Measurements from ENCODE around the gene NCAPD2.

NCAPD2 gene

GRCh38 chr12:6533923-6534694 is 40.2 kb downstream of the NCAPD2 start, which contains the start of gene GAPDH (continued):
- TF ChIP-seq ZNF626 (tag by site-specific recombination; IDR thresholded peaks at IDR 0.05) (no peak), BCL11A (tag by site-specific recombination; IDR thresholded peaks at IDR 0.05; ENCODE audit: low read depth) (0 out of 2 replicates have a peak, but pooled peaks have one; percentile 6), ZNF354C (tag by site-specific recombination; IDR thresholded peaks at IDR 0.05; ENCODE audit: borderline replicate concordance, low read depth) (no peak), ZNF623 (tag by site-specific recombination; IDR thresholded peaks at IDR 0.05) (no peak), SP3 (tag by site-specific recombination; IDR thresholded peaks at IDR 0.05) (peak; percentile 62; the same call in 1 of the 2 replicates), ZNF184 (tag by site-specific recombination; IDR thresholded peaks at IDR 0.05) (peak; percentile 48; the same call in 1 of the 2 replicates), ZNF426 (tag by site-specific recombination; IDR thresholded peaks at IDR 0.05) (no peak), EGR2 (tag by site-specific recombination; IDR thresholded peaks at IDR 0.05; ENCODE audit: low read depth) (peak; percentile 89), MYNN (tag by site-specific recombination; IDR thresholded peaks at IDR 0.05; ENCODE audit: borderline replicate concordance) (no peak), ZNF362 (tag by site-specific recombination; IDR thresholded peaks at IDR 0.05) (peak; percentile 99), ZBTB20 (tag by site-specific recombination; IDR thresholded peaks at IDR 0.05) (peak; percentile 24; the same call in 1 of the 2 replicates), ZNF792 (tag by site-specific recombination; IDR thresholded peaks at IDR 0.05) (no peak), ZNF610 (tag by site-specific recombination; IDR thresholded peaks at IDR 0.05; ENCODE audit: borderline replicate concordance) (peak; percentile 60; the same call in 1 of the 2 replicates), ZNF140 (tag by site-specific recombination; IDR thresholded peaks at IDR 0.05) (no peak), OSR2 (tag by site-specific recombination; IDR thresholded peaks at IDR 0.05) (peak; percentile 7; the same call in 1 of the 2 replicates), ZNF560 (tag by site-specific recombination; IDR thresholded peaks at IDR 0.05; ENCODE audit: borderline replicate concordance) (no peak), ZXDB (tag by site-specific recombination; IDR thresholded peaks at IDR 0.05) (peak; percentile 83)
- TF ChIP-seq, protein P1, sequence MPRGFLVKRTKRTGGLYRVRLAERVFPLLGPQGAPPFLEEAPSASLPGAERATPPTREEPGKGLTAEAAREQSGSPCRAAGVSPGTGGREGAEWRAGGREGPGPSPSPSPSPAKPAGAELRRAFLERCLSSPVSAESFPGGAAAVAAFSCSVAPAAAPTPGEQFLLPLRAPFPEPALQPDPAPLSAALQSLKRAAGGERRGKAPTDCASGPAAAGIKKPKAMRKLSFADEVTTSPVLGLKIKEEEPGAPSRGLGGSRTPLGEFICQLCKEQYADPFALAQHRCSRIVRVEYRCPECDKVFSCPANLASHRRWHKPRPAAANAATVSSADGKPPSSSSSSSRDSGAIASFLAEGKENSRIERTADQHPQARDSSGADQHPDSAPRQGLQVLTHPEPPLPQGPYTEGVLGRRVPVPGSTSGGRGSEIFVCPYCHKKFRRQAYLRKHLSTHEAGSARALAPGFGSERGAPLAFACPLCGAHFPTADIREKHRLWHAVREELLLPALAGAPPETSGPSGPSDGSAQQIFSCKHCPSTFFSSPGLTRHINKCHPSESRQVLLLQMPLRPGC (tag by site-specific recombination; IDR thresholded peaks at IDR 0.05): 0 out of 2 replicates have a peak, but pooled peaks have one; percentile 4
- TF ChIP-seq, protein P2, sequence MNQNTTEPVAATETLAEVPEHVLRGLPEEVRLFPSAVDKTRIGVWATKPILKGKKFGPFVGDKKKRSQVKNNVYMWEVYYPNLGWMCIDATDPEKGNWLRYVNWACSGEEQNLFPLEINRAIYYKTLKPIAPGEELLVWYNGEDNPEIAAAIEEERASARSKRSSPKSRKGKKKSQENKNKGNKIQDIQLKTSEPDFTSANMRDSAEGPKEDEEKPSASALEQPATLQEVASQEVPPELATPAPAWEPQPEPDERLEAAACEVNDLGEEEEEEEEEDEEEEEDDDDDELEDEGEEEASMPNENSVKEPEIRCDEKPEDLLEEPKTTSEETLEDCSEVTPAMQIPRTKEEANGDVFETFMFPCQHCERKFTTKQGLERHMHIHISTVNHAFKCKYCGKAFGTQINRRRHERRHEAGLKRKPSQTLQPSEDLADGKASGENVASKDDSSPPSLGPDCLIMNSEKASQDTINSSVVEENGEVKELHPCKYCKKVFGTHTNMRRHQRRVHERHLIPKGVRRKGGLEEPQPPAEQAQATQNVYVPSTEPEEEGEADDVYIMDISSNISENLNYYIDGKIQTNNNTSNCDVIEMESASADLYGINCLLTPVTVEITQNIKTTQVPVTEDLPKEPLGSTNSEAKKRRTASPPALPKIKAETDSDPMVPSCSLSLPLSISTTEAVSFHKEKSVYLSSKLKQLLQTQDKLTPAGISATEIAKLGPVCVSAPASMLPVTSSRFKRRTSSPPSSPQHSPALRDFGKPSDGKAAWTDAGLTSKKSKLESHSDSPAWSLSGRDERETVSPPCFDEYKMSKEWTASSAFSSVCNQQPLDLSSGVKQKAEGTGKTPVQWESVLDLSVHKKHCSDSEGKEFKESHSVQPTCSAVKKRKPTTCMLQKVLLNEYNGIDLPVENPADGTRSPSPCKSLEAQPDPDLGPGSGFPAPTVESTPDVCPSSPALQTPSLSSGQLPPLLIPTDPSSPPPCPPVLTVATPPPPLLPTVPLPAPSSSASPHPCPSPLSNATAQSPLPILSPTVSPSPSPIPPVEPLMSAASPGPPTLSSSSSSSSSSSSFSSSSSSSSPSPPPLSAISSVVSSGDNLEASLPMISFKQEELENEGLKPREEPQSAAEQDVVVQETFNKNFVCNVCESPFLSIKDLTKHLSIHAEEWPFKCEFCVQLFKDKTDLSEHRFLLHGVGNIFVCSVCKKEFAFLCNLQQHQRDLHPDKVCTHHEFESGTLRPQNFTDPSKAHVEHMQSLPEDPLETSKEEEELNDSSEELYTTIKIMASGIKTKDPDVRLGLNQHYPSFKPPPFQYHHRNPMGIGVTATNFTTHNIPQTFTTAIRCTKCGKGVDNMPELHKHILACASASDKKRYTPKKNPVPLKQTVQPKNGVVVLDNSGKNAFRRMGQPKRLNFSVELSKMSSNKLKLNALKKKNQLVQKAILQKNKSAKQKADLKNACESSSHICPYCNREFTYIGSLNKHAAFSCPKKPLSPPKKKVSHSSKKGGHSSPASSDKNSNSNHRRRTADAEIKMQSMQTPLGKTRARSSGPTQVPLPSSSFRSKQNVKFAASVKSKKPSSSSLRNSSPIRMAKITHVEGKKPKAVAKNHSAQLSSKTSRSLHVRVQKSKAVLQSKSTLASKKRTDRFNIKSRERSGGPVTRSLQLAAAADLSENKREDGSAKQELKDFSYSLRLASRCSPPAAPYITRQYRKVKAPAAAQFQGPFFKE (tag by site-specific recombination; IDR thresholded peaks at IDR 0.05; ENCODE audit: borderline replicate concordance): no peak
- TF ChIP-seq, protein P3, sequence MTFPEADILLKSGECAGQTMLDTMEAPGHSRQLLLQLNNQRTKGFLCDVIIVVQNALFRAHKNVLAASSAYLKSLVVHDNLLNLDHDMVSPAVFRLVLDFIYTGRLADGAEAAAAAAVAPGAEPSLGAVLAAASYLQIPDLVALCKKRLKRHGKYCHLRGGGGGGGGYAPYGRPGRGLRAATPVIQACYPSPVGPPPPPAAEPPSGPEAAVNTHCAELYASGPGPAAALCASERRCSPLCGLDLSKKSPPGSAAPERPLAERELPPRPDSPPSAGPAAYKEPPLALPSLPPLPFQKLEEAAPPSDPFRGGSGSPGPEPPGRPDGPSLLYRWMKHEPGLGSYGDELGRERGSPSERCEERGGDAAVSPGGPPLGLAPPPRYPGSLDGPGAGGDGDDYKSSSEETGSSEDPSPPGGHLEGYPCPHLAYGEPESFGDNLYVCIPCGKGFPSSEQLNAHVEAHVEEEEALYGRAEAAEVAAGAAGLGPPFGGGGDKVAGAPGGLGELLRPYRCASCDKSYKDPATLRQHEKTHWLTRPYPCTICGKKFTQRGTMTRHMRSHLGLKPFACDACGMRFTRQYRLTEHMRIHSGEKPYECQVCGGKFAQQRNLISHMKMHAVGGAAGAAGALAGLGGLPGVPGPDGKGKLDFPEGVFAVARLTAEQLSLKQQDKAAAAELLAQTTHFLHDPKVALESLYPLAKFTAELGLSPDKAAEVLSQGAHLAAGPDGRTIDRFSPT (tag by site-specific recombination; IDR thresholded peaks at IDR 0.05): peak; percentile 86; the same call in 1 of the 2 replicates
- TF ChIP-seq, protein P4, sequence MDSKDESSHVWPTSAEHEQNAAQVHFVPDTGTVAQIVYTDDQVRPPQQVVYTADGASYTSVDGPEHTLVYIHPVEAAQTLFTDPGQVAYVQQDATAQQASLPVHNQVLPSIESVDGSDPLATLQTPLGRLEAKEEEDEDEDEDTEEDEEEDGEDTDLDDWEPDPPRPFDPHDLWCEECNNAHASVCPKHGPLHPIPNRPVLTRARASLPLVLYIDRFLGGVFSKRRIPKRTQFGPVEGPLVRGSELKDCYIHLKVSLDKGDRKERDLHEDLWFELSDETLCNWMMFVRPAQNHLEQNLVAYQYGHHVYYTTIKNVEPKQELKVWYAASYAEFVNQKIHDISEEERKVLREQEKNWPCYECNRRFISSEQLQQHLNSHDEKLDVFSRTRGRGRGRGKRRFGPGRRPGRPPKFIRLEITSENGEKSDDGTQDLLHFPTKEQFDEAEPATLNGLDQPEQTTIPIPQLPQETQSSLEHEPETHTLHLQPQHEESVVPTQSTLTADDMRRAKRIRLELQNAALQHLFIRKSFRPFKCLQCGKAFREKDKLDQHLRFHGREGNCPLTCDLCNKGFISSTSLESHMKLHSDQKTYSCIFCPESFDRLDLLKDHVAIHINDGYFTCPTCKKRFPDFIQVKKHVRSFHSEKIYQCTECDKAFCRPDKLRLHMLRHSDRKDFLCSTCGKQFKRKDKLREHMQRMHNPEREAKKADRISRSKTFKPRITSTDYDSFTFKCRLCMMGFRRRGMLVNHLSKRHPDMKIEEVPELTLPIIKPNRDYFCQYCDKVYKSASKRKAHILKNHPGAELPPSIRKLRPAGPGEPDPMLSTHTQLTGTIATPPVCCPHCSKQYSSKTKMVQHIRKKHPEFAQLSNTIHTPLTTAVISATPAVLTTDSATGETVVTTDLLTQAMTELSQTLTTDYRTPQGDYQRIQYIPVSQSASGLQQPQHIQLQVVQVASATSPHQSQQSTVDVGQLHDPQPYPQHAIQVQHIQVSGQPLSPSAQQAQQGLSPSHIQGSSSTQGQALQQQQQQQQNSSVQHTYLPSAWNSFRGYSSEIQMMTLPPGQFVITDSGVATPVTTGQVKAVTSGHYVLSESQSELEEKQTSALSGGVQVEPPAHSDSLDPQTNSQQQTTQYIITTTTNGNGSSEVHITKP (tag by site-specific recombination; IDR thresholded peaks at IDR 0.05): peak; percentile 91
- TF ChIP-seq, protein P5, sequence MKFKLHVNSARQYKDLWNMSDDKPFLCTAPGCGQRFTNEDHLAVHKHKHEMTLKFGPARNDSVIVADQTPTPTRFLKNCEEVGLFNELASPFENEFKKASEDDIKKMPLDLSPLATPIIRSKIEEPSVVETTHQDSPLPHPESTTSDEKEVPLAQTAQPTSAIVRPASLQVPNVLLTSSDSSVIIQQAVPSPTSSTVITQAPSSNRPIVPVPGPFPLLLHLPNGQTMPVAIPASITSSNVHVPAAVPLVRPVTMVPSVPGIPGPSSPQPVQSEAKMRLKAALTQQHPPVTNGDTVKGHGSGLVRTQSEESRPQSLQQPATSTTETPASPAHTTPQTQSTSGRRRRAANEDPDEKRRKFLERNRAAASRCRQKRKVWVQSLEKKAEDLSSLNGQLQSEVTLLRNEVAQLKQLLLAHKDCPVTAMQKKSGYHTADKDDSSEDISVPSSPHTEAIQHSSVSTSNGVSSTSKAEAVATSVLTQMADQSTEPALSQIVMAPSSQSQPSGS (tag by site-specific recombination; IDR thresholded peaks at IDR 0.05; ENCODE audit: low read depth): no peak
